GM19035 (cell line): Measurements from ENCODE around the gene THBD.

Experiments
- ATAC-seq: cut with Tn5 transposase; IDR thresholded peaks from one replicate; pipeline ENCODE4 v1.9.1; 2021; ENCODE audit not compliant: unreplicated experiment

The THBD gene

DNA sequence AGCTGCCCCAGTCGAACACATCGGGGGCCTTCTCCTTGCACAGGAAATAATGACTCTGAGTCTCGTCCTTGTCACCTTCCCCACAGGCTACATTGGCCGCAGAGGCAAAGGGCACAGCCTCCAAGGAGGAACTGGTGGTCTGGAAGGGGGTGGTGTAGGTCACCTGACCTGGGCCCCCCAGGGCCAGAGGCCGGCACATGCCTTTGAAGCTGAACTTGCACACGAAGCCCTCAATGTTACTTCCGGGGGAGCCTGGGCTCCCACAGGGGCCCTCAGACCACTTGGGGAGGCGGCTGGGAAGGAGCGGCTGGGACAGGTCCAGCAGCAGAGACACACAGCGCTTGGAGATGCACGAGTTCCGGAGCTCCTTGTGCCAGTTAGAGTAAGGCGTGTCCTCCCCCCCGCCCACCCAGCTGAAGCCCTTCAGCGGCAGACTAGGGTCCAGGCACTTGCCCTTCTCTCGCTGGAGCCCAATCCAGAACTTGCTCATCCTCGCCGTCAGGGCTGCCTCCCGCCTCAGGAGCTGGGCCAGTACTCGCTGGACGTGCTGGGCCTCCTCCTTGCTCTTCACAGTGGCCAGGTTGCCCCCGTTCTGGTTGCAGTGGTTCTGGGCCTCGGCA, 36.1 kb upstream of the THBD start:
- ATAC-seq, result no peak

DNA sequence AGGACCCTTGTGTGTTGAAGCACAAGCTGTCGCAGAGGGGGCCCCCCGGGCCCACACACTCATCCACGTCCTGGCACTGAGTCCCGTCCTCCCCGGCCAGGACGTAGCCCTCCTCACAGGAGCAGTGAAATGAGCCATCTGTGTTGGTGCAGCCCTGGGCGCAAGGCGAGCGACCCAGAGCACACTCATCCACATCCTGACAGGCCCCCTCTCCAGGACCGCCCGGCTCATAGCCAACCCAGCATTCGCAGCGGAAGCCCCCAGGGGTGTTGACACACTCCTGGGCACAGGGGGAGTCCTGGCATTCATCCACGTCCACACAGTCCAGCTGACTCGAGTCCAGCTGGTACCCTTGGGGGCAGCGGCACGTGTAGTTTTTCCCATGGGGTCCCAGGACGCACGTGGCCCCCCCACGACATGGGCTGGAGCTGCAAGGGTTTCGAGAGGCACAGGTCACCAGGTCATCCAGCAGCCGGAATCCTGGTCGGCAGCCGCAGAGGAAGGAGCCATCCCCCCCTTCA, 35.4 kb upstream of the THBD start:
- ATAC-seq, result no peak

- no peak for ATAC-seq
Measured at GRCh38 chr20:23084282-23084844, 34.9 kb upstream of the THBD start.

GRCh38 chr20:23083553-23084220, 34.2 kb upstream of the THBD start:
- ATAC-seq, result no peak

GRCh38 chr20:23082846-23083552, 33.5 kb upstream of the THBD start:
- ATAC-seq, result no peak

DNA sequence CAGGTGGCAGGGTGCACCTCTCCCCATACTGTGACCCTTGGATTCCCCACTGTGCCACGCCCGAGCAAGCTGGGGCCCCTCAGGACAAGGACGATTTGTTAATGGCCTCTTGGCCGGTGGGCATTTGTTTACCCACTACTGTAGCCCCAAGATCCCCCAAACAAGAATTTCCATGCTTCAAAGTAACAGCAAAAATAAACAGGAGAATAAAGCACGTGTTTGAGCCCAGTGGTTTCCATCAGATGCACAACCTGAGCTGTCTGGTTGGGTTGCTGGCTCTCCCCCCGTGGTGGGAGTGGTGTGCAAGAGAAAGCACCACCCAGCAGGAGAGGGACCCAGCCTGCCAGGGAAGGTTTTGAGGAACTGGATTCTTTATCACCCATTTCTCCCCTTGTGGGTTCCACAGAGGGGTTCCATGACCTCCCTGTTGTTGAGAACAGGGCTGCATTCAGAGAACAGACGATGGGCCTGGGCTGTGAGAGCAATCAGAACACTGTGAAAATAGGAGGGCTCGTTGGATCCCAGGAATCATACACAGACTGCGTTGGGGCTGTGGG, 31.9 kb upstream of the THBD start:
- ATAC-seq, result no peak

DNA sequence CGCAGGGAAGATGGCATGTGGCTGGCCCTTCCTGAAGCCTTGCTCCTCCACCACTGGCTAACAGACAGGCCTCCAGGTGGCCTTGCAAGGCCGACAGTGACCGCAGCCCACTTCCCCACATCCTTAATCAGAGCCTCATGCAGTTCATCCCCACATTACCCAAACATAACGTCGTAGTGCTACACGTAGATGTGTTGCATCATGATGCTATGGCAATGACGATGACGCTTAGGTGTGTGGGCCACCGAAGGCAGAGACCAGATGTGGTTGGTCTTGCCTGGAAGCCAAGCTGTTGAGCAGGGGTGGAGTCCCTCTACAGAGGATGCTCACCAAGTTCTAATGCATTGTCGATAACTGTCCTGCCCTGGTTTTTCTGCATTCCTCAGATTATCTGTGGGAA, 31.0 kb upstream of the THBD start:
- ATAC-seq, result no peak

GRCh38 chr20:23079926-23080325, 30.5 kb upstream of the THBD start:
- ATAC-seq, result no peak

- no peak for ATAC-seq
Measured at GRCh38 chr20:23079016-23079351, 29.5 kb upstream of the THBD start.

- ATAC-seq, result no peak
Measured at GRCh38 chr20:23078351-23079015, 29.0 kb upstream of the THBD start.

- no peak for ATAC-seq
Measured at GRCh38 chr20:23077277-23077676, 27.8 kb upstream of the THBD start.

GRCh38 chr20:23074052-23074451, 24.6 kb upstream of the THBD start:
- no peak for ATAC-seq

DNA sequence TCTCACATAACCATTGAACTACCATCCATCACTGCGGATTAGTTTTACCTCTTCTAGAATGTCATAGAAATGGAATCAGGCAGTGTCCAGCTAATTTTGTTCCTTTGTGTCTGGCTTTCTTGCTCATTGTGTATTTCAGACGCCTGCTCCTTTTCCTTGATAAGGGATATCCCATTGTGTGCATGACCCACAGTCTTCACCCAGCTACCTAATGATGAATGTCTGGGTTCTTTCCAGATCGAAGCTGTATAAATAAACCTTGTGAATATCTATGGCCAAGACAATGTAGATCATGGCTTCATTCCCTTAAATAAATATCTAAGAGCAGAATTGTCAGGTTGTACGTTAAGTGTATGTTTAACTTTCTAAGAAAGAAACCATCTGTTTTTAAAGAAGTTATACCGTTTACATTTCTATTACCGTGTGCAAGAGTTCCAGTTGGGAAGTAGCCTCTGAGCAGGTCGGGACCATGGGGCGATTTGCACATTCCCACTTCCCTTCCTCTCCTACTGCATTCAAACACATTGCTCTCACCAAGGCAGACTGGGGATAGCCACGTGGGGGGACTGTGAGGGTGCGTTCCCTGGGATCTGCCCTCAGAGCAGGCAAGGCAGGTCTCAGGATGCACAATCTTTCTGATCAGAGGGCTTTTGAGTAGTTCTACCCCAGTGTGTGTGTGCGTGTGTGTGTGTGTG, 23.6 kb upstream of the THBD start:
- ATAC-seq, result no peak

- ATAC-seq, result no peak
Measured at GRCh38 chr20:23071996-23072395, 22.5 kb upstream of the THBD start.

DNA sequence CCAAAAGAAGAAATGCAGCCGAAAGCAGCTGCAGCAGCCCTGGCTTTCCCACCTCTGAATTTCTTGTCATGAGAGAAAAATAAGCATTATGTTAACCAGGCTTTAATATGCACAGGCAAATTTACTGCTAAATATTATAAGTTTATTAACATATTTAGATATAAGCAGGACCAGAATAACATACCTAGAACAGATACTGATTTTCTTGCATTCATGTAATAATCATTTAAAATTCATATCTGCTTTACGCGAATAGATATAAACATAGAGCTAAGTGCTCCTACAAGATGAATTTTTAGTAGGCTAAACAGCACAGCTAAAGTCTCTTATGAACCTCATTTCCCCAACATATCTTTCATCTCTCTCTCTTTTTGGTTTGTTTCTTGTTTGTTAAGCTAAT, 21.9 kb upstream of the THBD start:
- ATAC-seq, result no peak

DNA sequence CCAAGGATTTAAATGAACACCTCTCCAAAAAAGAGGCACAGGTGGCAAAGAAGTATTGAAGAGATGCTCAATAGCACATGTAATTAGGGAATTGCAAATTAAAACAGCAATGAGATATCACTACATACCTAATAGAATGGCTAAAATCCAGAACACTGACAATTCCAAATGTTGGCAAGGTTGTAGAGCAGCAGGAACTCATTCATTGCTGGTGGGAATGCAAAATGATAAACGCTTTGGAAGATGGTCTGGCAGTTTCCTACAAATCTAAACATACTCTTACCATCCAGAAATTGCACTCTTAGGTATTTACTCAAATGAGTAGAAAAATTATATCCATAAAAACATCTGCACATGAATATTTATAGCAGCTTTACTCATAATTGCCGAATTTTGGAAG, 19.6 kb upstream of the THBD start:
- ATAC-seq, result no peak

DNA sequence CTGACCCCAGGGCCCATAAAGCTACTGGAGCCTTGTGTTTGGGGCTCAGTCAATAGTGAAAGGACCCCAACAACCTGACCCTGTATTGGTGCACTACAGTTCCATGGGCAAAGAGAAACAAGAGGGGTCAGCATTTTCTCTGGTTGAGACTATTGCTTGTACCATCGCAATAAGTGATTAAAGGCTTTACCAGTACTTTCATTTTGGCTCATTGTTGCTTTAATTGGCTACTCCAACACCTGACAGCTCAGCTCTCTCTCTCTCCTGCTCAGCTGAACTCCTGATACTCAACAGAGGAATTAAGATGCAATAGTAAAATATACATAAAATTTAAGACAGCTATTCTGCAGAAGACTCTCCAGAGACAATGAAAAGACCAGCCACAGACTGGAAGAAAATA, 18.8 kb upstream of the THBD start:
- no peak for ATAC-seq

DNA sequence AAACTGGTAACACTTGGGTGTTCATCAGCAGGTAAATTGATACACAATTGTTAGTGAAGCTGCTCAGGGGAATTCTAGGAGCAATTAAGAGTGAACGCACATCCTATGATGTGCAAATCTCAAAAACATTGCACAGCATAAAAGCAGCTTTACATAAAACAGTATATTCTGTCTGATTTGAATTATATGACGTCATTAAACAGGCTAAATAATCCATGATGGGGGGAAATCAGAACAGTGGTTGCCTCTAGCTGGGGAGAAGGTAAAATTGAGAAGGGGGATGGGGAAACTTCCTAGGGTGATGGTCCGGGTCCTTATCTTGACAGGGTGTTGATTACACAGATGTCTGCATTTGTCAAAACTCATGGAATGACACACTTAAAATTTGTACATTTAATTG, 17.3 kb upstream of the THBD start:
- no peak for ATAC-seq

GRCh38 chr20:23065266-23066201, 16.1 kb upstream of the THBD start:
- ATAC-seq, result no peak
